Measurements from ENCODE around the gene UCK1.

UCK1 gene

DNA sequence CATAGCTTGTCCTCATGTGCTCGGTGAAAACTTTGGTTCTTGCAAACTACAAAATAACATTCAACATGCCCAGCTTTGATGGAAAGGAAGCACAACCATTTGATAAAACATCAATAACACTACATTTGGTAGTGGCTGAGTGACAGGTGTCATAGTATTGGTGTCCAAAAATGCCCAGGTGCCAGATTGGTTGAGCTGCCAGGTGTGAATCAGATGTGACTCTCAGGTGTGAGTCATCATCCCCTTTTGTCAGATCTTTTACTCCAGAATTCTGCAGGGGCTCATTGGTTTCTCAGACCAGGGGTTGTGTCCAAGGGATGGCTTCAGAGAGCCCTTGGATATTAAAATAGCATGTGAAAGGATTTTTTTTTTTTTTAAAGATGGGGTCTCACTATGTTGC, 50.8 kb downstream of the UCK1 start:
- no peak for DNase-seq
- intact Hi-C loops (cut with DNase I), result no loop called here

DNA sequence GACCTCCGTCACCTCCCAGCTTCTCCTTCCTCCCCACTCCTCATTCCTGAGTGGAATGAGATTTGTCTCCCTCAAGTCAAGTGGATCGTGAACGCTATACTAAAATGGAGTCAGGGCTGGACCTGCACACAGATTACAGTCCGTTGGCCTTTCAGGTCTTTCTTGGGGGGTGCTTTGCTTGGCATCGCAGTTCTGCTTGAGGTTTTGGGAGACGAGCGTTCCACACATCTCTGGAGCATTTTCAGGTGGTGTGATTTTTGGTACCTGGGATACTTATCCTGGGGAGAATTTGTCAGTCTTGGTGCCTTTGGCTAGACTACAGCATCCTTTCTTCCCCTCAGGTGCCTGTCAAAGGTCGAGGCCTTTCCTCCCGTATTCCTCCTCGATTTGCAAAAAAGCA, 52.2 kb downstream of the UCK1 start:
- DNase-seq, result no peak
- intact Hi-C loops (cut with DNase I), result loop anchor here (5.0 to 10.0 kb wide), 2 partner anchors 104 to 127 kb away; no protein-coding TSS in a partner anchor

DNA sequence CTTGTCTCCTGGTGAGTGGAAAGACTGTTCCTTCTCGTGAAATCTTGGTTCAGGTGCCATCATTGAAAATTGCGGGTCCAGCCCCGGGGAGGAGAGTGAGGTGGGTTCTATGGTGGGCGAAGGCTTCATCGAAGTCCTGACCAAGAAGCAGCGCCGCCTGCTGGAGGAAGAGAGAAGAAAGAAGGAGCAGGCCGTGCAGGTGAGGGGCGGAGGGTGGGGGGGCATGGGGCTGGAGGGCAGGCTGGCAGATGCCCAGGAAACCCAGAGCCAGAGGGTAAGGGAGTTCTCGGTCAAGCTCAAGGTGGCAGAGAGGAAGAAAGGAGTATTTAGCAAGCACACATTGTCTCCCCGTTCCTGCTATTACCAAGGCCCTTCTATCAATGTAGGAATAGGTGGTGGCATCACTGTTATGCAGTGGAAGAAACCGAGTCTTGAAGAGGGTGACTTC, 52.6 kb downstream of the UCK1 start:
- intact Hi-C loops (cut with DNase I), result loop anchor here (5.0 to 10.0 kb wide), 2 partner anchors 104 to 126 kb away; no protein-coding TSS in a partner anchor

DNA sequence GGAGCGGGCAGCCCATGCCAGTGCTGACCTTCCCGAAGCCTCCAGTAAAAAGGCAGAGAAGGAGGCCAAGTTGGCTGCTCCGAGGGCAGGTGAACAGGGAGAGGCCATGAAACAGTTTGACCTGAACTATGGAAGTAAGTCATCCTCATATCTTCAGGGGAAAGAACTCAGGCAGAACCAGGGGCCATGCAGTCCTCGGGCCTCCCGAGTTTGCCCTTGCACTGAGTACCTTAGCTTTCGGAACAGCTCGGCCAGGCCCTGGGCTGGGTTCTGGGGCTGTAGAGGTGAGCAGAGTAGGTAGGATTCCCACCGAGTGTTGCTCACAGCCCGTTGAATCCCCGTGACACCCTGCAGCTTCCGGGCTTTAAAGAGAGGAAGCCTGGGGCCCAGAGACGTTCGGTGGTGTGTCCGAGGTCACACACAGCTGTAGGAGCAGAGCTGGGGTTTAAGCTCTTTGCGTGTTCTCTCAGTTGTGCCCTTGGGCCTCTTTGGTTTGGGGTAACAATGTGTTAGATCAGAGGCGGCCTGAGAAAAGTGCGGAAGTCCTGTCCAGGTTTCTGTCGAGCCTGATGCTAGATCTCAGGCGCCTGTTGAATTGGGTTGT, 53.1 kb downstream of the UCK1 start:
- peak in 1 of 10 donors; percentile 52 for DNase-seq
- intact Hi-C loops (cut with DNase I), result loop anchor here (5.0 to 10.0 kb wide), 2 partner anchors 103 to 126 kb away; no protein-coding TSS in a partner anchor

More for the DNA sequence above, 52.6 kb downstream of the UCK1 start:
- DNase-seq, result peak in 3 of 10 donors; percentile 45 to 85 (median 49)

DNA sequence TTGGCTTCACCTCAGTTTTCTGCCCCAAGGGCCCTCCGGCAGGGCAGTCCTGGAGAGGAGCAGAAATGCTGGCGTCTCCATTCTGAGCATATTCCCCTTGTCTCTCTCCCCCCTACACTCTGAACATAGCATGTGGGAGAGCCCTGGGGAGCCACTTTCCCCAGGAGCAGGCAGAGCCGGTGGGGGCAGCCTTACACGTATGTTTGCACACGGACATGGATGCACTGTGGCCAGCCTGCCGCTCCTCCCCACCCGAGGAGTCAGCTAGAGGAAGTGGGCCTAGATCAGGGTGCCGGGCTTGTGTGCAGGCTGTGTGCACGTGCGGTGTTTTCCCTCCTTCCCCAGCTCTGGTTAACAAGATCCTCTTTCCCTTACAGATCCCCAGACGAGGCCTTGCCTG, 53.7 kb downstream of the UCK1 start:
- peak in 1 of 10 donors; percentile 77 for DNase-seq
- intact Hi-C loops (cut with DNase I), result loop anchor here (5.0 to 10.0 kb wide), 2 partner anchors 103 to 125 kb away; no protein-coding TSS in a partner anchor

DNA sequence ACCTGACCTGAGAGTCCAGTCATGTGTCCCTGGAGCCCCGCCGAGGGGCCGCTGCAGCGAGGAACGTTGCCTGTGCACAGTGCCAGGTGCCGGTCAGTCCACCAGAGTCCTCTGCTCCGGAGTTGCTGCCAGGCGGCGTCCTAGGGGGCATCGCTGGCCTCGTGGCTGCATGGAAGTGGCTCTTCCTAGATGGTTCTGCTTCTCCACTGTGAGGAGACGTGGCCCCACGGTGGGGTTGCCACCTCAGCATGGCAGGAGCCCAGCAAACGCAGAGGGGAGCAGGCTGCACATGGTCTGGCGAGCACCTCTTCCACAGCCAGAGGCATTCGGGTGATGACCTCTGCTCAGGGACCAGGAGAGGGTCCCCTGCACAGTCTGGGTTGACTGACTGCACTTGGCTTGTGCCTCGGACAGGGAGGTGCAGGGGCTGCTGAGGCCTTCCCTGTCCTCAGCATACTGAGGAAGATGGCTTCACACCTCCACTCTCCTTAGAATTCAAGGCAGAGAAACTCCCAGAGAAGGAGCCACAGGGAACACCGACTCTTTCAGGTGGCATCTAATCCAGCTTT, 54.2 kb downstream of the UCK1 start:
- peak in 1 of 10 donors; percentile 87 for DNase-seq

DNA sequence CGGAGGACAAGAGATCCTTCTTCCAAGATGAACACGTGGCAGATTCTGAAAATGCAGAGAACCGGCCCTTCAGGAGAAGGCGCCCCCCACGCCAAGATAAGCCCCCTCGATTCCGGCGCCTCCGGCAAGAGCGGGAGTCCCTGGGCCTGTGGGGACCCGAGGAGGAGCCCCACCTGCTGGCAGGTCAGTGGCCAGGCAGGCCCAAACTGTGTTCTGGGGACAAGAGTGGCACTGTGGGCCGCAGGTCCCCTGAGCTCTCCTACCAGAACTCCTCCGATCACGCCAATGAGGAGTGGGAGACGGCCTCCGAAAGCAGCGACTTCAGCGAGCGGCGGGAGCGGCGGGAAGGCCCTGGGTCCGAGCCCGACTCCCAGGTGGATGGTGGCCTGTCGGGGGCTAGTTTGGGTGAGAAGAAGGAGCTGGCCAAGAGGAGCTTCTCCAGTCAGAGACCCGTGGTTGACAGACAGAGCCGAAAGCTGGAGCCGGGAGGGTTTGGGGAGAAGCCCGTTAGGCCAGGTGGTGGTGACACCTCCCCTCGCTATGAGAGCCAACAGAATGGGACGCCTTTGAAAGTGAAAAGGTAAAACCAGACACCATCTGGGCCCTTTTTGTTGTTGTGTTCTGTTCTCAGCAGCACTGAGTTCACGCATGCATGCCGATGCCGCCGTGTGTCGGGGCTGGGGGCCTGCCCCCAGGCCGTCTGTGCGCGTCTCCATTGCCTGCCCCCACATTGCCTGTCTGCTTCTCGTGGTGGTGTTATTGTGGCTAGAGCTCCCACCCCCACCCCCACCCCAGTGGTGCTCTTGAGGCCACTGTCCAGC, 54.9 kb downstream of the UCK1 start:
- DNase-seq, result peak in 2 of 10 donors; percentile 29 to 90
- intact Hi-C loops (cut with DNase I), result loop anchor here (5.0 to 10.0 kb wide), 2 partner anchors 101 to 124 kb away; no protein-coding TSS in a partner anchor

More for the DNA sequence above, 54.2 kb downstream of the UCK1 start:
- intact Hi-C loops (cut with DNase I), result loop anchor here (5.0 to 10.0 kb wide), 2 partner anchors 102 to 125 kb away; no protein-coding TSS in a partner anchor

DNA sequence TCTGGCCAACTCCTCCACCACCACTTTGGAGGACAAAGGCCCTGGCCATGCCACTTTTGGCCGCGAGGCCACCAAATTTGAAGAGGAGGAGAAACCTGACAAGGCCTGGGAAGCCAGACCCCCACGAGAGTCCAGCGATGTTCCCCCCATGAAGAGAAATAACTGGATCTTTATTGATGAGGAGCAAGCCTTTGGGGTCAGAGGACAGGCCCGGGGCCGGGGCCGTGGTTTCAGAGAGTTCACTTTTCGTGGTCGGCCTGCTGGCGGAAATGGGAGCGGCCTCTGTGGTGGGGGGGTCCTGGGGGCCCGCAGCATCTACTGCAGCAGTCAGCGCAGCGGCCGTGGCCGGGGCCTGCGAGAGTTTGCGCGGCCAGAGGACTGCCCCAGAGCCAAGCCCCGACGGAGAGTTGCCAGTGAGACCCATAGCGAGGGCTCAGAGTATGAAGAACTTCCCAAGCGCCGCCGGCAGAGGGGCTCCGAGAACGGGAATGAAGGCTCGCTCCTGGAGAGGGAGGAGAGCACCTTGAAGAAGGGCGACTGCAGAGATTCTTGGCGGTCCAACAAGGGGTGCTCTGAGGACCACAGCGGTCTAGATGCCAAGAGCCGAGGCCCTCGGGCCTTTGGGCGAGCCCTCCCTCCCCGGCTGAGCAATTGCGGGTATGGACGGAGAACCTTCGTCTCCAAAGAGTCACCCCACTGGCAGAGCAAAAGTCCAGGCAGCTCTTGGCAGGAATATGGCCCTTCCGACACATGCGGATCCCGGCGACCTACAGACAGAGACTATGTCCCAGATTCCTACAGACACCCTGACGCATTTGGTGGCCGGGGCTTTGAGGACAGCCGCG, 55.7 kb downstream of the UCK1 start:
- DNase-seq, result peak in 1 of 10 donors; percentile 87

DNA sequence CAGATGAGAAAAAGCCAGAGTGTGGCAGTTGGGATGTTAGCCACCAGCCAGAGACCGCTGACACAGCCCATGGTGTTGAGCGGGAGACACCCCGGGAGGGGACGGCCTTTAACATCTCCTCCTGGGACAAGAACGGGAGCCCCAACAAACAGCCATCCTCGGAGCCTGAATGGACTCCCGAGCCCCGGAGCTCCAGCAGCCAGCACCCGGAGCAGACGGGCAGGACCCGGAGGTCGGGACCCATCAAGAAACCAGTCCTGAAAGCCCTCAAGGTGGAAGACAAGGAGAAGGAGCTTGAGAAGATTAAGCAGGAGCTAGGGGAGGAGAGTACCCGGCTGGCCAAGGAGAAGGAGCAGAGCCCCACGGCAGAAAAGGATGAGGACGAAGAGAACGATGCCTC, 56.4 kb downstream of the UCK1 start:
- peak in 1 of 10 donors; percentile 73 for DNase-seq
- intact Hi-C loops (cut with DNase I), result loop anchor here (5.0 to 10.0 kb wide), 2 partner anchors 100 to 122 kb away; no protein-coding TSS in a partner anchor

More for the DNA sequence above, 55.7 kb downstream of the UCK1 start:
- intact Hi-C loops (cut with DNase I), result loop anchor here (5.0 to 10.0 kb wide), 2 partner anchors 101 to 123 kb away; no protein-coding TSS in a partner anchor

DNA sequence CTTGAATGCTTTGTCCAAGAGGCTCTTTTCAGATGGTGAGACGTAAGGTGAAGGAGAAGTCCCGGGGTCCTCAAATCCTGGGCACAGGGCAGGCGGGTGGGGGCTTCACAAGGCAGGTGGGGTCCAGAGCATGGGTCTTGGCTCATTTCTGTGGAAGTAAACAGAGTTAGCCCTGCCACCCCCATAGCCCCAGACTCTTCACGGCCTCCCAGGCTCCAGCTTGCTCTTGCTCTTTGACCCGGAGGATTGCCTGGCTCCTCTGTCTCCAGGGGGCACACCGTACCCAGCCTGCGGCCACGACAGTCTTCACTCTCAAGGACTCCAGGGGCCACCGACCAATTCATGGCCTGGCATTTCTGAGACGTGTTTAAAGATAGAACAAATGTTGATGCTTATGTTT, 57.2 kb downstream of the UCK1 start:
- peak in 1 of 10 donors; percentile 76 for DNase-seq
- intact Hi-C loops (cut with DNase I), result loop anchor here (10.0 kb wide), 1 partner anchor 99 kb away; no protein-coding TSS in a partner anchor

Data from posterior cingulate gyrus (tissue), 11 donors.